KG1 (cell line): Measurements from ENCODE around the gene IFT22.
"Not testable (repeated sequence)": the region's sequence is repeated elsewhere in the genome, so short reads cannot be mapped to it uniquely, and the experiment has no call there.

ENCODE experiments used
- DNase-seq: peaks from one replicate; lab custom pipeline; 2025; lab: John Stamatoyannopoulos, UW

IFT22 gene

GRCh38 chr7:101308245-101309085, 13.1 kb downstream of the IFT22 start:
- no peak for DNase-seq

GRCh38 chr7:101306307-101306706, 15.3 kb downstream of the IFT22 start:
- DNase-seq: no peak

GRCh38 chr7:101303102-101303701, 18.4 kb downstream of the IFT22 start:
- no peak for DNase-seq

- no peak for DNase-seq
Observed at GRCh38 chr7:101302641-101303101, 18.9 kb downstream of the IFT22 start.

- DNase-seq: no peak
Observed at GRCh38 chr7:101300465-101301376, 20.9 kb downstream of the IFT22 start.

- no peak for DNase-seq
Observed at GRCh38 chr7:101299511-101300464, 21.8 kb downstream of the IFT22 start.

GRCh38 chr7:101294832-101295121, 26.8 kb downstream of the IFT22 start:
- DNase-seq: no peak

- DNase-seq: no peak
Observed at GRCh38 chr7:101294039-101294831, 27.4 kb downstream of the IFT22 start.

GRCh38 chr7:101293069-101294021, 28.3 kb downstream of the IFT22 start:
- not testable (repeated sequence) for DNase-seq

GRCh38 chr7:101292566-101292965, 29.0 kb downstream of the IFT22 start:
- DNase-seq: not testable (repeated sequence)

GRCh38 chr7:101290186-101291037, 31.2 kb downstream of the IFT22 start:
- not testable (repeated sequence) for DNase-seq

GRCh38 chr7:101289687-101290086, 31.9 kb downstream of the IFT22 start:
- not testable (repeated sequence) for DNase-seq

- DNase-seq: no peak
Observed at GRCh38 chr7:101288439-101288838, 33.2 kb downstream of the IFT22 start.

GRCh38 chr7:101287032-101287431, 34.6 kb downstream of the IFT22 start:
- no peak for DNase-seq

- not testable (repeated sequence) for DNase-seq
Observed at GRCh38 chr7:101285880-101286279, 35.7 kb downstream of the IFT22 start.

GRCh38 chr7:101285171-101285570, 36.4 kb downstream of the IFT22 start:
- no peak for DNase-seq

- DNase-seq: not testable (repeated sequence)
Observed at GRCh38 chr7:101280912-101281311, 40.7 kb downstream of the IFT22 start.
